ENCODE data around the gene ZNF786. TPM values are rescaled to one million over a fixed set of nuclear protein-coding genes. Genes with fewer than 3 reads are reported as not detected.

ZNF786 gene
- total and polyA plus RNA-seq, 10 of the 15 experiments (the other 5 are each of a cell fraction or from before 2014, with no cell fraction given), result 0.47 to 7.0 (median 4.2) TPM

GRCh38 chr7:149102666-149103065 is 12.1 kb upstream of the ZNF786 start:
- no peak overlapping the region for H3K4me3 ChIP-seq
- TF ChIP-seq IRF4 (IDR thresholded peaks at IDR 0.05; ENCODE audit: low read depth, low read length) (no peak), ZNF592 (IDR thresholded peaks at IDR 0.05) (no peak), CREM (IDR thresholded peaks at IDR 0.05; ENCODE audit: low read depth) (no peak), NR2F1 (conservative IDR thresholded peaks at IDR 0.05) (no peak), PML (IDR thresholded peaks at IDR 0.05; ENCODE audit: low read length) (no peak), ZNF622 (IDR thresholded peaks at IDR 0.05) (no peak)
- 14% methylated on average over 1 of the region's 1 CpG for WGBS (ENCODE audit: insufficient coverage, insufficient replicate concordance, low lambda C conversion rate, missing lambda C conversion rate)
- no peak overlapping the region for H3K4me2 ChIP-seq (ENCODE audit: control insufficient read depth, insufficient read depth)
- no peaks in the 10 kb centered on the region for H3K36me3 ChIP-seq (ENCODE audit: control insufficient read depth in 2 of 2, insufficient read depth in 2 of 2, low read length in 1 of 2)
- ChIA-PET CTCF (no interaction called here), SMC1A (ENCODE audit: uncharacterized antibody, unreplicated experiment) (no interaction called here), POLR2A (no interaction called here), RAD21 (ENCODE audit: unreplicated experiment) (no interaction called here)
- no peak for DNase-seq (ENCODE audit: low read depth, low spot score)
- BruUV-seq (replicated peaks), result no TSS peak
- no peaks in the 10 kb centered on the region for H3K79me2 ChIP-seq (ENCODE audit: control insufficient read depth, insufficient read depth, low read length)
- in situ Hi-C loops (cut with MboI), result no loop called here
- ATAC-seq, result no peak
- intact Hi-C loops (cut with micrococcal nuclease; ENCODE audit: unreplicated experiment), result no loop called here
- no peaks in the 10 kb centered on the region for H3K4me1 ChIP-seq (ENCODE audit: control insufficient read depth, insufficient read depth, low read length)
- no peaks in the 10 kb centered on the region for H3K27me3 ChIP-seq (replicated peaks in 1 of 2; ENCODE audit: control insufficient read depth in 2 of 2, insufficient read depth in 2 of 2, low read length in 1 of 2)
- H3K9me3 ChIP-seq (replicated peaks; ENCODE audit: control insufficient read depth, insufficient read depth, low read length), result no peaks in the 10 kb centered on the region
- no peak overlapping the region for H3K27ac ChIP-seq (ENCODE audit: control insufficient read depth, insufficient read depth)
- H3K9ac ChIP-seq (ENCODE audit: control insufficient read depth, insufficient read depth, low read length), result no peak overlapping the region
- no peak for FAIRE-seq
- no peaks in the 10 kb centered on the region for H4K20me1 ChIP-seq (ENCODE audit: control insufficient read depth, insufficient read depth)
- no peak overlapping the region for H2AFZ ChIP-seq (ENCODE audit: control insufficient read depth, low read depth, low read length)
